SH-SY5Y (cell line): Measurements from ENCODE around the gene ERFE.

Experiments used
- GATA2 ChIP-seq: IDR thresholded peaks from 2 replicates; pipeline ENCODE4 v1.6.1; 2011; ENCODE audit warnings: mild to moderate bottlenecking, low read depth, low read length
- GATA3 ChIP-seq: IDR thresholded peaks from 2 replicates; pipeline ENCODE4 v1.6.1; 2011; ENCODE audit warnings: low read depth, mild to moderate bottlenecking, low read length, moderate library complexity

DNA sequence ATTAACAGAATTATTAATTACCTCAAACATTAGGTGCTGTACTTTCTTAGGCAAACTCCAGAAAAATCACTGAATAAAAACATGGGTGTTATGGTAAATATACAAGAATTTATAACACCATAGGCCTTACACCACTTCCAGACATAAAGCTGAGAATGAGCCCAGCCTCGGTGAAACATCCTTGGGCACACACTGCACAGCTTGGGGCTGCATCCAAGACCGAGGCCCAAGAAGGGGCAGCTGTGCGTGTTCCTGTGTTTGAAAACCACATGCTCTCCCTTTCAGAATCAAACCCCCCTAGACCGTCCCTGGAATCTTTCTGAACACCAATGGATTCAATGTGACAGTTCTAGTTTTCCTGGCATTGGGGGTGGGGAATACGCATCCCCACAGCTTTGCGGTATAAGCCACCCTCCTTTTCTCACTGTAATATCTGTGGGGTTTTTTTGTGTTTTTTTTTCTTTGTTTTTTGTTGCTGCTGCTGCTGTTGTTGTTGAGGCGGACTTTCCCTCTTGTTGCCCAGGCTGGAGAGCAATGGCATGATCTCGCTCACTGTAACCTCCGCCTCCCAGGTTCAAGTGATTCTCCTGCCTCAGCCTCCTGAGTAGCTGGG lies 12.9 kb downstream of the ERFE start:
- no peak for TF ChIP-seq GATA3
- no peak for TF ChIP-seq GATA2
